ENCODE data around the gene TTLL7. TPM values are rescaled to one million over a fixed set of nuclear protein-coding genes. Genes with fewer than 3 reads are reported as not detected.

Gene TTLL7
- total and polyA plus RNA-seq, 8 donors: 1.4 to 50.8 (median 8.5) TPM

DNA sequence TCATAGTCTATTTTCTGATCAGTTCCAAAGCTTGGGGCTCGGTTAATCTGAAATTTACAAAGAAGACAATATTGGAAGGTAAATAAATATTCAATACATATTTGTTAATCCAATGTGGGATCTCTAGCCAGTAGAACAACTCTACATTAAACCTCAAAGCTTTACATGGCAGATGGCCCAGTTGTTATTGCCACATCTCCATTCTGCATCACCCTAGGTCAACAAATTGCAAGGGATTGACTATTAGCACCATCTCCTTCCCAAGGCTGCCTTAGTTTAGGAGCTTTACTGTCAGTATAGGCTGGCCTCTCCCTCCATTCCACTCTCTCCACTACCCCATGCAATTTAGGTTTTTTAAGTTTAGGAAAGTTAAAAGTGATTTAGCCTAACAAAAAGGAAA lies 69.7 kb downstream of the TTLL7 start:
- H3K36me3 ChIP-seq: no peaks in the 10 kb centered on the region
- 73 to 87% (median 79%) methylated on average over 1 of the region's 1 CpG for WGBS, 5 donors
- no peaks in the 10 kb centered on the region for H3K27me3 ChIP-seq
- H3K9me3 ChIP-seq: no peaks in the 10 kb centered on the region
- H3K4me3 ChIP-seq: no peak overlapping the region
- TF ChIP-seq CTCF (IDR thresholded peaks at IDR 0.05) (no peak), EP300 (IDR thresholded peaks at IDR 0.05) (no peak)
- H3K4me1 ChIP-seq: peaks cover 0 to 24% (median 7%) of the 10 kb centered on the region in 4 donors
- DNase-seq: no peak
- intact Hi-C loops (cut with DNase I; ENCODE audit: low total_unique reads): no loop called here
- no peak overlapping the region for H3K27ac ChIP-seq

DNA sequence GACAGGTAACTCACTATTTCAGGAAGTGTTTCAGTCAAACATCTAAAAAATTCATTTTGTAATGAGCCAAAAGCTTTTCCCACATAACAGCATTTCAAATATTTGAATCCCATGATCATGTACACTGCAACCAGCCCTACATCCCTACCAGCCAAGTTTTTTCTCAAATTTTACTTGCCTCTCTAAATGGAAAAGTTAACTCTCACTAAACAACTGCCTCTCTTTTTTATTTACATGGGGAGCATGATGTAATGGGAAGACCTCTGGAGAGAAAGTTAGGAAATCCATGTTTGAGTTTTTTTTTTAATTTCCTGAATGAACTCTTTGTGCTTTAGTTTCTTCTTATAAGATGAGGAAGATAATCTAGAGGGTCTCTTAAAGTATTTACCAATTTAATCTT lies 70.5 kb downstream of the TTLL7 start:
- H3K27me3 ChIP-seq: no peaks in the 10 kb centered on the region
- no peak overlapping the region for H3K27ac ChIP-seq
- TF ChIP-seq EP300 (IDR thresholded peaks at IDR 0.05) (no peak), CTCF (IDR thresholded peaks at IDR 0.05) (no peak), POLR2A (IDR thresholded peaks at IDR 0.05) (no peak), POLR2AphosphoS5 (IDR thresholded peaks at IDR 0.05) (no peak)
- H3K4me3 ChIP-seq: no peak overlapping the region
- peaks cover 0 to 24% (median 7%) of the 10 kb centered on the region in 4 donors for H3K4me1 ChIP-seq
- no peaks in the 10 kb centered on the region for H3K36me3 ChIP-seq
- no peaks in the 10 kb centered on the region for H3K9me3 ChIP-seq
- intact Hi-C loops (cut with DNase I; ENCODE audit: low total_unique reads): no loop called here
- DNase-seq: no peak

DNA sequence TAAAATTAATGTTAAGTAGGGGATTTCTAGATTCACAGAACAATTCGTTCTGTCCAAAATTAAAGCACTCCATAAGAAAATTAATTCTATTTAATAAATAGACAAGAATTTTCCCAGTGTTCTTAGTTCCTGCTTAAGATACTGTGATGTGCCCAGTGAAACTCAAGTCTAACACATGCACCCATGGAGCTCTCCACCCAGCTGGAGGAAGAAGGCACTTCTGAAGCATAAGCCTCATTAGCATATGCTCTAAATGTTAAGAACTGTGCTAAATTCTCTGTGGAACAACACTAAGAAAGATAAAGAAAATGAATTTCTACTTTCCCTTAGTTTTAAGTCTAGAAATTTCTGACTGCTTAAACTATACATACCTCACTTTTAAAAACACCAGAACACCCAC lies 71.2 kb downstream of the TTLL7 start:
- Histone ChIP-seq H3K27ac (no peak overlapping the region), H3K36me3 (no peaks in the 10 kb centered on the region), H3K4me1 (peaks cover 0 to 24% (median 7%) of the 10 kb centered on the region in 4 donors), H3K27me3 (no peaks in the 10 kb centered on the region), H3K4me3 (no peak overlapping the region), H3K9me3 (no peaks in the 10 kb centered on the region)
- intact Hi-C loops (cut with DNase I; ENCODE audit: low total_unique reads): no loop called here
- TF ChIP-seq POLR2AphosphoS5 (IDR thresholded peaks at IDR 0.05): no peak
- TF ChIP-seq EP300 (IDR thresholded peaks at IDR 0.05): no peak
- no peak for TF ChIP-seq CTCF (IDR thresholded peaks at IDR 0.05)
- no peak for TF ChIP-seq POLR2A (IDR thresholded peaks at IDR 0.05)
- 44 to 56% (median 46%) methylated on average over 1 of the region's 1 CpG for WGBS, 5 donors
- no peak for DNase-seq

DNA sequence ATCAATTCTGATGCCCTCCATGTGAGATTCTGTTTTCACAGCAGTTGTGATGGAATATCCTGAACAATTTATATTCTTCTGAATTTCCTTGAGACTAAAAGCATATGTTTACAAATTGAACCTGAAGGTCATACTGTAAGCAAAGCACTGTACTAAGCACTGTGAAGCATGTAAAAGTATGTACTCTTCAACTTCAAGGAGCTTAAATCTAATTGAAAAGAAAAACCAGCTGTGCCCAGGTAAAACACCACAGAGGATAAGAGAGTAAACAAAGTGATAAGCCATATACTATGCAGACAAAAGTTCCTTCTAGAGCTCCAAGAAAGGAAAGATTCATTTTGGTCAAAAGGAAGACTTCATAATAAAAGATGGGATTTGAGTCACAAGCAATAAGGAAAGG lies 71.9 kb downstream of the TTLL7 start:
- Histone ChIP-seq H3K4me1 (peaks cover 0 to 24% (median 7%) of the 10 kb centered on the region in 4 donors), H3K9me3 (no peaks in the 10 kb centered on the region), H3K27ac (peak overlapping the region in 1 of 5 donors; percentile 15), H3K4me3 (no peak overlapping the region), H3K27me3 (no peaks in the 10 kb centered on the region), H3K36me3 (no peaks in the 10 kb centered on the region)
- intact Hi-C loops (cut with DNase I; ENCODE audit: low total_unique reads): no loop called here
- peak in 1 of 2 donors; percentile 10 for DNase-seq
- no peak for TF ChIP-seq EP300 (IDR thresholded peaks at IDR 0.05)
- no peak for TF ChIP-seq POLR2A (IDR thresholded peaks at IDR 0.05)
- no peak for TF ChIP-seq CTCF (IDR thresholded peaks at IDR 0.05)
- TF ChIP-seq POLR2AphosphoS5 (IDR thresholded peaks at IDR 0.05): no peak
